Lung (tissue), 16 donors: ENCODE measurements around the gene FBXO46. TPM values are rescaled to one million over a fixed set of nuclear protein-coding genes. Genes with fewer than 3 reads are reported as not detected.
A peak's percentile ranks its signal among the peaks of the same experiment; 100 is the strongest.

Experiments used
- ATAC-seq: fragments of 200-7000 bp; cut with Tn5 transposase; one replicate; pipeline ENCODE4 v1.9.1; 2020; ENCODE audit warnings: moderate number of reproducible peaks; ENCODE audit not compliant: insufficient read depth, low FRiP score
- DNase-seq, 3 donors: peaks; one replicate each; pipeline ENCODE4 v3.0.0-alpha.2; 2013 to 2017
- H3K27ac ChIP-seq, 2 donors: one replicate each; pipeline ENCODE4 v1.5.1; 2013; ENCODE audit warnings: mild to moderate bottlenecking in 2 of 2, moderate library complexity in 2 of 2, control low read depth in 1 of 2, inconsistent platforms in 1 of 2, low read depth in 1 of 2, low read length in 1 of 2
- H3K27me3 ChIP-seq, 3 donors: one replicate each; pipeline ENCODE4 v1.5.1; 2013; ENCODE audit warnings: low read length in 2 of 3; ENCODE audit not compliant: control insufficient read depth in 3 of 3, insufficient read depth in 3 of 3
- H3K36me3 ChIP-seq, 4 donors: one replicate each; pipeline ENCODE4 v1.5.1; 2013; ENCODE audit warnings: low read length in 4 of 4, mild to moderate bottlenecking in 1 of 4, moderate library complexity in 1 of 4; ENCODE audit not compliant: control insufficient read depth in 4 of 4, insufficient read depth in 4 of 4
- H3K4me1 ChIP-seq, 5 donors: one replicate each; pipeline ENCODE4 v1.5.1; 2013; ENCODE audit warnings: low read length in 5 of 5, mild to moderate bottlenecking in 2 of 5, moderate library complexity in 1 of 5; ENCODE audit not compliant: control insufficient read depth in 5 of 5, insufficient read depth in 5 of 5
- H3K4me3 ChIP-seq: one replicate; pipeline ENCODE4 v1.5.1; 2013; ENCODE audit warnings: mild to moderate bottlenecking, control low read depth, moderate library complexity
- H3K9ac ChIP-seq, 2 donors: one replicate each; pipeline ENCODE4 v1.5.1; 2013; ENCODE audit warnings: low read length in 2 of 2, control low read depth in 1 of 2; ENCODE audit not compliant: insufficient read depth in 1 of 2
- H3K9me3 ChIP-seq, 4 donors: one replicate each; pipeline ENCODE4 v1.5.1; 2013; ENCODE audit warnings: low read length in 3 of 4, mild to moderate bottlenecking in 1 of 4, moderate library complexity in 1 of 4; ENCODE audit not compliant: control insufficient read depth in 4 of 4, insufficient read depth in 3 of 4
- WGBS, 2 donors: extraction: QIAGEN DNeasy Blood & Tissue Kit; methylation state at CpG; one replicate each; pipeline ENCODE4 v1.1.7; 2013; 5-methylcytosine and 5-hydroxymethylcytosine counted together
- long read RNA-seq, 5 donors: transcript quantifications; one replicate each; lab custom pipeline, GENCODE V29; 2026
- polyA plus RNA-seq, 2 donors: library from polyadenylated mRNA; stranded (reverse); fragments of 200-250 nt; gene quantifications; one replicate each; pipeline ENCODE4 v1.2.1, GENCODE V29; 2013
- total RNA-seq, 2 donors: library from RNA; depleted of rRNA in 1 of 2; stranded (reverse); fragments of >200 nt in 1 of 2; gene quantifications; one replicate each; pipeline ENCODE4 v1.2.1, GENCODE V29; 2014 to 2021
- TF ChIP-seq, protein P1 (sequence below): IDR thresholded peaks from 2 replicates; pipeline ENCODE4 v1.5.1; 2012; ENCODE audit warnings: mild to moderate bottlenecking; ENCODE audit errors: control extremely low read depth, extremely low read depth
- donor health status: control.
- donor health status: control.
- donor health status: Bipolar disorder and iron deficiency.
- donor health status: healthy.
- donor health status: DM: yes; HTN: yes; CAD: no.

The FBXO46 gene, protein sequence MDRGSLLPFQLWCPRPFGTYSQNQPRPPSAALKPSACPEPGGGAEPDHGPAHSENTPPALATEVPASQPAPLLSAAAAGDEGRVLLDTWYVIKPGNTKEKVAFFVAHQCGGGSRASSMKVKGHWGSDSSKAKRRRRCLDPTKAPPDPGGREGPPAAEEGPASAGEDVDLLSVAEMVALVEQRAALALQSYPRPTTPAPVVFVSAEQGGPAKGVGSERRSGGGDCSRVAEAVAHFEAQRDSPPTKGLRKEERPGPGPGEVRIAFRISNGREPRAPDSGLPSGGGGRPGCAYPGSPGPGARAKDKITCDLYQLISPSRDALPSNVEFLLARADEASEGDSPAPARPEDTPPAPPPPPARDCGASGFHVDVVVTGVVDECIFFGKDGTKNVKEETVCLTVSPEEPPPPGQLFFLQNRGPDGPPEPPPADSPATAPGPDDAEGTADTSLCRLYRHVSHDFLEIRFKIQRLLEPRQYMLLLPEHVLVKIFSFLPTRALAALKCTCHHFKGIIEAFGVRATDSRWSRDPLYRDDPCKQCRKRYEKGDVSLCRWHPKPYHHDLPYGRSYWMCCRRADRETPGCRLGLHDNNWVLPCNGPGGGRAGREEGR
- total RNA-seq (10 to 100 TPM; 11.2 to 19.0 TPM), polyA plus RNA-seq (1 to 10 TPM; 7.6 to 8.3 TPM)
- long read RNA-seq, donor 1, partial matches to known transcripts = 5 of 8 reads
- long read RNA-seq, donor 1, other reads (novel, unspliced or antisense) = 0 of 8 reads
- long read RNA-seq, donor 2, partial matches to known transcripts = 12 of 13 reads
- long read RNA-seq, donor 2, other reads (novel, unspliced or antisense) = 0 of 13 reads
- long read RNA-seq, donor 3 = 0 reads
- long read RNA-seq, donor 4, partial matches to known transcripts = 11 of 15 reads
- long read RNA-seq, donor 4, other reads (novel, unspliced or antisense) = 0 of 15 reads
- long read RNA-seq, donor 5, partial matches to known transcripts = 0 of 5 reads
- long read RNA-seq, donor 5, other reads (novel, unspliced or antisense) = 0 of 5 reads

DNA sequence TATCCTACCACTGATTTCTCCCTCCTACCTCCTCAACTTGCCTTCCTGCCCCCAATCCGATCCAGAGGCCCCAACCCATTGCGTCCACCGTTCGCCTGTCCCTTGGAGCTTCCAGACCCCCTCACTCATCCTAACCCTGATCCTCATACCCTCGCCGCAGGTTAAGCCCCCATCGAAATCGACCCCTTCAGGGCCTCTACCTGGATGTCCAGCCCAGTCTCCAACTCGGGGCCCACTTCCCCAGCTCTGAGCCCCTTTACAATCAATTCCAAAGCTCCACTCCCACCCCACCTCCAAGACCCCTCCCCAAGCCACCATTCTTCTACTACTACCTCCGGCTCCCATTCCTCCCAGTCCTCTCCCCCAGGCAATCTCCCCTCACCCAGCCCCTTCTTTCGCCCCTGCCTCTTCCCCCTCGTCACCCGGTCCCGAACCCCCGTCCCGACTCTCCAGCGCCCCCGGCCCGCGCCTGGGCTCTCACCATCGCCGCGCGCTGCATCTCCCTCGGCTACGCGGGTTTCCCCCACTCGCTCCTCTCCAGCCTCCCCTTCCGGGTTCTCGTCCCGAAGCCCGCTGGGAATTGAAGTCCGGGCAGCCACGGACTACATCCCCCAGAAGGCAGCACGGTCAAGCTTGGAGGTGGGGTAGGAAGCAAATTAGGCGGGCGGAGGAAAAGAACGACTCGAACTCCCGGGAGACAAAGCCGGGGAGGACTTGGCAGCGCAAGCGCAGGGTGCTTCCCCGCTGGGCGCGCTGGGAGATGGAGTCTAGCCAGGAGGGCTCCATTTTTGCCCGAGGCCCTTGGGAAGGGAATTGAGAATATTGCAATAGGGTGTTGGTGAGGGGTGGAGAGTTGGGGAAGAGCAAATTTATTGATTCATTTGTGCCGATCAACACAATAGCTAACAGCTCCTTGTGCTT lies at the start of gene FBXO46:
TSS of gene FBXO46 (minus strand) at position 529 of the 921 bp plus-strand sequence. CDS start 17,401 bp downstream, outside the sequence.
- TF ChIP-seq, protein P1, sequence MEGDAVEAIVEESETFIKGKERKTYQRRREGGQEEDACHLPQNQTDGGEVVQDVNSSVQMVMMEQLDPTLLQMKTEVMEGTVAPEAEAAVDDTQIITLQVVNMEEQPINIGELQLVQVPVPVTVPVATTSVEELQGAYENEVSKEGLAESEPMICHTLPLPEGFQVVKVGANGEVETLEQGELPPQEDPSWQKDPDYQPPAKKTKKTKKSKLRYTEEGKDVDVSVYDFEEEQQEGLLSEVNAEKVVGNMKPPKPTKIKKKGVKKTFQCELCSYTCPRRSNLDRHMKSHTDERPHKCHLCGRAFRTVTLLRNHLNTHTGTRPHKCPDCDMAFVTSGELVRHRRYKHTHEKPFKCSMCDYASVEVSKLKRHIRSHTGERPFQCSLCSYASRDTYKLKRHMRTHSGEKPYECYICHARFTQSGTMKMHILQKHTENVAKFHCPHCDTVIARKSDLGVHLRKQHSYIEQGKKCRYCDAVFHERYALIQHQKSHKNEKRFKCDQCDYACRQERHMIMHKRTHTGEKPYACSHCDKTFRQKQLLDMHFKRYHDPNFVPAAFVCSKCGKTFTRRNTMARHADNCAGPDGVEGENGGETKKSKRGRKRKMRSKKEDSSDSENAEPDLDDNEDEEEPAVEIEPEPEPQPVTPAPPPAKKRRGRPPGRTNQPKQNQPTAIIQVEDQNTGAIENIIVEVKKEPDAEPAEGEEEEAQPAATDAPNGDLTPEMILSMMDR = no peak
- Histone ChIP-seq H3K27ac (peak within 1 kb of the TSS; percentile 22 to 52), H3K27me3 (no peaks in the 10 kb centered on the region), H3K4me3 (peak within 1 kb of the TSS; percentile 81), H3K36me3 (no peaks in the 10 kb centered on the region), H3K9me3 (no peaks in the 10 kb centered on the region), H3K4me1 (peaks cover 0 to 11% (median 0%) of the 10 kb centered on the region in 5 donors), H3K9ac (peak within 1 kb of the TSS; percentile 47 to 56)
- peak; percentile 99 for DNase-seq
- 1 to 2% methylated on average over 48 of the region's 48 CpGs for WGBS, 2 donors
- peak; percentile 99 for ATAC-seq

DNA sequence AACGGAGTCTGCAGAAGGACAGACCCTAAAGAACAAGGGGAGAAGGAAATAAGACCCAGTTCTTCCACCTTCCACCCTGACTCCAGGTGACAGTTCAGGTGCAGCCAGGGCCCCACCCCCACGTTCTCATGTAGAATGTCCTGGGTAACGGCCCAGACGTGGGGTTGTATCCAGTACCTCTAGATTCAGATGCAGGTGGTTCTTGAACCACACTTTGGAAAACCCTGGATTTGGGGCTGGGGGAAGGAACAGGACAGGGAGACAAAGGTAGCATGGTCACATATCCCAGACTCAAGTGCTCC lies 49.4 kb upstream of the FBXO46 start:
- no peak for DNase-seq
- Histone ChIP-seq H3K9ac (no peak overlapping the region), H3K27ac (peak overlapping the region; percentile 42 to 96), H3K36me3 (peaks cover 0 to 12% (median 10%) of the 10 kb centered on the region in 4 donors), H3K4me3 (no peak overlapping the region), H3K27me3 (no peaks in the 10 kb centered on the region), H3K9me3 (no peaks in the 10 kb centered on the region), H3K4me1 (peaks cover 2 to 18% (median 11%) of the 10 kb centered on the region in 5 donors)
- 40 to 45% methylated on average over 4 of the region's 4 CpGs for WGBS, 2 donors
- no peak for ATAC-seq
- TF ChIP-seq, protein P1 = no peak

DNA sequence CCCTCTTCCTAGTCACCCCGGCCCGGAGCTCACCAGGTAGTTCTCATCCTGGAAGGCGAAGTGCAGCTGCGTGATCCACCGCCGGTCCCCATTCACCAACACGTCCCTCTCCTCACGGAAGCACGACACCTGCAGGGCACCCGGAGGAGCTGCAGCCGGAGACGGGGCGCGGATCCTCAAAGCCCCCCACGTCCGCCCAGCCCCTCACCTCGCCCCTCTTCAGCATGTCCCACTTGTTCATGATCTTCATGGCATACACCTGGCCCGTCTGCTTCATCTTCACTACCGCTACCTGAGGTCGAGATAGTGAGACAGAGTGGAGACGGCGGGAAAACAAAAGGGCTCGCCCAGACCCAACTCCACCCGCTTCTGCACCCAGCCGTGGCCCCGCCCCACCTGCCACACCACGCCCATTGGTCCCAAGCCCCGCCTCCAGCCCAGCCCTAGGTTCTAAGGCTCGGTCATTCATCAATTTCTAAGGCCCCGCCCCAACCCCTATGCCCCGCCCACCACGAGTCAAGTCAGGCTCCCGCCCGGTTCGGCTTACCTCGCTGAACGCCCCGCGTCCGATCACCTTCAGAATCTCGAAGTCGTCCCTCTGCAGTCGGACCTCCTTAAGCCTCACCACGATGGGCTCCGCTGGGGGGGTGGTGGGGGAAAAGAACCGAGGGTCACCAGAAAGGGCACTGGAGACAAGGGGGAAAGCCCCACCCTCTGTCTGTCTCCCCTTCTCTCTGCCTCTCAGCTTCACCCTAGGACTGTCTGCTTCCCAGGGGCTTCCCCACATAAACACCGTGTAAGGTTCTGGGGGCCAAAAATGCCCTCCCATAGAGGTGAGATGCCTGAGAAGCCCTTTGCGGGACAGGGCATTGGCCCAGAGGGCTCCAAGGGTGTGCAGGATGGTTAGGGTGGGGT lies 48.8 kb upstream of the FBXO46 start:
- peaks cover 2 to 18% (median 7%) of the 10 kb centered on the region in 5 donors for H3K4me1 ChIP-seq
- WGBS, 2 donors = 9 to 11% methylated on average over 47 to 48 of the region's 48 CpGs
- H3K9me3 ChIP-seq = no peaks in the 10 kb centered on the region
- H3K4me3 ChIP-seq = no peak overlapping the region
- H3K9ac ChIP-seq = no peak overlapping the region
- TF ChIP-seq, protein P1 = peak; percentile 21
- ATAC-seq (peak; percentile 86), DNase-seq (peak; percentile 56 to 86 (median 67))
- peaks cover 3 to 13% (median 10%) of the 10 kb centered on the region in 4 donors for H3K36me3 ChIP-seq
- H3K27me3 ChIP-seq = no peaks in the 10 kb centered on the region
- H3K27ac ChIP-seq = peak overlapping the region; percentile 42 to 96
